GM21786 (cell line): Measurements from ENCODE around the gene MREG.
A peak's percentile ranks its signal among the peaks of the same experiment; 100 is the strongest.
"Not testable (repeated sequence)": the region's sequence is repeated elsewhere in the genome, so short reads cannot be mapped to it uniquely, and the experiment has no call there.

Experiments
- ATAC-seq: cut with Tn5 transposase; IDR thresholded peaks from one replicate; pipeline ENCODE4 v1.9.1; 2021; ENCODE audit not compliant: unreplicated experiment

MREG gene

DNA sequence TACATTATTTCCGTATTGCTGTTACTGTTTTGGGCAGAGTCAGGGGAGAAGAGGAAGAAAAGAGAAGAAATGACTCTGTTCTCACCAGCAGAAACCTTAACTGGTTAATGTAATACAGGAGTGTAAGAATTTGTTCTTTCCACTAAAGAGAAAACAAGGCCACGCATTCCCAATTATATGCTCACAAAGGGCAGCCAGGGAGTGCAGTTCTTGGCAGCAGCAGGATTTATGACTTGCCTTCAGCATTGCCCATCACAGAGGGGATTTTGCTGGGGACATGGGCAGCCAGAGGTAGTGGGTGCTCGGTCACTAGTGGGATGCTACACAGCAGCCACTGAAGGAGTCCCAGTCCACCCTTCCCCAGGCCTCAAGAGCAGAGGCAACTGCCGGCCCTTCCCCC is 18.4 kb downstream of the MREG start:
- no peak for ATAC-seq

DNA sequence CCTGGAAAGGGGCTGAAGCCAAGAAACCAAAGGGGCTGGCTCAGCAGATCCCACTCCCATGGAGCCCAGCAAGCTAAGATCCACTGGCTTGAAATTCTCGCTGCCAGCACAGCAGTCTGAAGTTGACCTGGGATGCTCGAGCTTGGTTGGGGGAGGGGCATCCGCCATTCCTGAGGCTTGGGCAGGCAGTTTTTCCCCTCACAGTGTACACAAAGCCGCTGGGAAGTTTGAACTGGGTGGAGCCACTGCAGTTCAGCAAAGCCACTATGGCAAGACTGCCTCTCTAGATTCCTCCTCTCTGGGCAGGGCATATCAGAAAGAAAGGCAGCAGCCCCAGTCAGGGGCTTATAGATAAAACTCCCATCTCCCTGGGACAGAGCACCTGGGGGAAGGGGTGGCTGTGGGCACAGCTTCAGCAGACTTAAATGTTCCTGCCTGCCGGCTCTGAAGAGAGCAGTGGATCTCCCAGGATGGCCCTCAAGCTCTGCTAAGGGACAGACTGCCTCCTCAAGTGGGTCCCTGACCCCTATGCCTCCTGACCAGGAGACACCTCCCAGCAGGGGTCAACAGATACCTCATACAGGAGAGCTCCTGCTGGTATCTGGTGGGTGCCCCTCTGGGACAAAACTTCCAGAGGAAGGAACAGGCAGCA is 24.7 kb downstream of the MREG start:
- ATAC-seq, result not testable (repeated sequence)

DNA sequence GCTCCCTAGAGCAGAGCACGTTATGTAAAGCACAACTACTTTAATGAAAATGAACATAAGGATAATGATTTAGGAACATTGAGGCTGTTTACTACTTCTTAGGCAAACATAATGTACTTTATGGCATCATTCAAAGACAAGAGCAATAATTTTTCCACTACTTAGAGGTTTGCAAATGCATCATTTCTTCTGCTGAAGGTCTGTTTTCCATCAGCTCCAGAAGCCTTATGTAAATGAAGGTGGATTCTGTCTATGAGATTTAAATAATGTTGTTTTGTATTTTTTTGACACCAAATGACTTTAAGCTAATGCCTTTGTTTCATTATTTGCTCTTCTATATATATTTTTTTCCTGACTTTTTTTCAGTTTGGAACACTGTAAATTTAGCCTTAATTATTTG is 28.1 kb downstream of the MREG start:
- ATAC-seq, result no peak

DNA sequence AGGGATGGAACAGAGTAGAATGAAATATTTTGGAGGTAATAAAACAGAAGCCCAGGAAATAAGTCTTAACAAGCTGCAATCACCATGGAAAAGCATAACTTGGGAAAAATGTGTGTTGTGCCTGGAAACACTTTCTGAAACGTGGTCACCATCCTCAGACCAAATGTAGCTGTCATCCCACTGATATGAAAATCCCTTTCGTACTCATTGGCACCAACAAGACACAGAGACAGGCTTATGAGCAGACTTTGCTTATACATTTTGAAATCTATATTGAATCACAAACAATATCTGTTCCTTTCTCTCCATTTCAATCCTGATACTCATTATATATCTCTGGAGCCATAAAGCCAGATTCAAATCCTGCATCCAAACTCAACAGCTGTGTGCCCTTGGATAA is 28.7 kb downstream of the MREG start:
- ATAC-seq, result no peak

DNA sequence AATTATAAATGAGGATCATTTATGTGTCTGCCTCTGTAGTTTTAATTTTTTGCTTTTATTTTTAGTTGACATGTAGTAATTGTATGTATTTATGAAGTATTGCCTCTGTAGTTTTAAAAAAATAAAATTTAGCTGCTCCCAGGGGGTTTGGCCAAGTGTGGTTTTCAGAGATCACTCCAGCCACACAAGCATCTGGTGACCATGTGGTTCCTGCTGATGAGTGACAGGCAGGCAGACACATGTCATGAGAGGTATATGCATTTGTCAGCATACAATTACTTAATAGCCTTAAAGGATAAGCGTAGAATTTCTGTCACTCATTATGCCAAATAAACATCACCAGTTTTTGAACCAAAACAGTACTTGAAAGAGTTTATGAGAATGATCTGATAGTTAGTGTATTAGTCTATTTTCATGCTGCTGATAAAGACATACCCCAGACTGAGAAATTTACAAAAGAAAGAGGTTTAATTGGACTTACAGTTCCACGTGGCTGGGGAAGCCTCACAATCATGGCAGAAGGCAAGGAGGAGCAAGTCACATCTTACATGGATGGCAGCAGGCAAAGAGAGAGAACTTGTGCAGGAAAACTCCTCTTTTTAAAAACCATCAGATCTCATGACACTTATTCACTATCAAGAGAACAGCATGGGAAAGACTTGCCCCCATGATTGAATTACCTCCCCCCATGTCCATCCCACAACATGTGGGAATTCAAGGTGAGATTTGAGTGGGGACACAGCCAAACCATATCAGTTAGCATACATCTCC is 29.6 kb downstream of the MREG start:
- ATAC-seq, result peak; percentile 44

DNA sequence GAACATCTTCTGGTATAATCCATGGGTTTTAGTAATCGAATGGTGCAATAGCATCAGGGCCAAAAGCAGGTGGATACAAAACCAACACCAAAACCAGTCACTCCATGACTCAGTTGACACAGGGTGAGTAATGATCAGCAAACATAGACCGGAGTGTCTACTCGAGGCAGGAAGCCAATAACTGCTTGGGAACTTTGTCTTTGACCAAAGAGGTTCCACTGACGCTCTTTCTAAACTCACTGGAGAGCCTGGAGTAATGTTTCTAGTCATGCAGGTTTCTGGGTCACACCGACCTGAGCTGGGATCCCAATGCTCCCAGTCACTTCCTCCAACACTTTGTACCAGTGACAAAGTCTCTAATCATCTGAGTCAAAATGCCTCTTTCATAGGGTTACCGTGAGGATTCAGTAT is 30.9 kb downstream of the MREG start:
- peak; percentile 47 for ATAC-seq

DNA sequence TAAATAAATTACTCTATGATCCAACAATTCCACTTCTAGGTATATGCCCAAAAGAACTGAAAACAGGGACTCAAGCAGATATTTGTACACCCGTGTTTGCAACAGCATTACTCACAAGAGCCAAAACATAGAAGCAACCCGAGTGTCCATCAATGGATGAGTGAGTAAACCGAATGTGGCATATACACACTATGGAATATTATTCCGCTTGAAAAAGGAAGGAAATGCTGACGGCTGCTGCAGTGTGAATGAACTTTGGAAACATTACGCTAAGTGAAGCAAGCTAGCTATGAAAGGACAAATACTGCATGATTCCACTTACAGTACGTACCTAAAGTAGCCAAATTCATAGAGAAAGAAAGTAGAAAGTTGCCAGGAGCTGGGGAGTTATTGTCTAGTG is 32.2 kb downstream of the MREG start:
- no peak for ATAC-seq

DNA sequence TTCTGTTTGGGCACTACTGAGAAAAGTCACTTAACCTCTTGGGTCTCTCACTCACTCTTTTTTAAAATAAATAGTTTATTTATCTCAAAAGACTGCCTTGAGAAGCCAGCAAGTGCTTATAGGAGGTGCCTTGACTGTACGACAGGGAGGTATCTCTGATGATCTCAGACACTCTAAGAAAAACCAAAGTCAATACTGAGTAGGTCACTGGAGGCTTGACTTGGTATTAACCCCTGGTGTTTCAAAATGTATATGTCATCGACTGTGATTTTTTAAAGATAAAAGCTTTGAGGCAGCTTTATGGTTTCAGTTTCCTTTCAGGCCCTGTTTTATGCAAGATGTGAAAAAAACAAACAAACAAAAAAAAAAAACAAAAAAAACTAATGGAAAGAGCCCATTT is 33.7 kb downstream of the MREG start:
- peak; percentile 81 for ATAC-seq

DNA sequence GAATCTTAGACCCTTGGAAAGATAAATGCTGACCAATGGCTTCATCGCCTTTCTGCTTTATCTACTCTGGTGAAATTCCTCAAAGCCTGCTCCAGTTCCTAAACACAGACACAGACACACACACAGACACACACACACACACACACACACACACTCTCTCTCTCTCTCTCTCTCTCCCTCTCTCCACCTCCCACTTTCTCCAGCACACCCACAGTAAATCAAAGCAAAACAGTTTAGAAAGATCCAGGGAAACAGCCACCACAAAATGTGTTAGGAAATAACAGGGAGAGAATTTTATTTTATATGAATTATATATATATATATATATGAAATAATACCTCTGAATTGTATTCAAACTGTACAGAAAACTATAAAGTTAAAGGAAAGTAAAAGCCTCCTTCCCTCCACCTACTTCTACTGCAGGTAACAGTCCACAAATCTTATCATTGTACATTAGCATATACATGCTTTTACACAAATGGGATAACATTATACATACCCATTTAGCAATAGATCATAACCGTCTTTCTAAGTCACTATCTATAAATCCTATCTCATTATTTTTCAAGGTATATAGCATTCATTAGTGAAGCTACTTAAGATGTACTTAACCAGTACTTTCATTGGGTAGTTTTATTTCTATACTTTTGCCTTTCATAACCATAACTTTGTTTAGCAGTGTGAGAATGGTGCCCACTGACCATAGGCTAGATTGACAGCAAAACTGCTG is 38.5 kb downstream of the MREG start:
- ATAC-seq, result no peak

DNA sequence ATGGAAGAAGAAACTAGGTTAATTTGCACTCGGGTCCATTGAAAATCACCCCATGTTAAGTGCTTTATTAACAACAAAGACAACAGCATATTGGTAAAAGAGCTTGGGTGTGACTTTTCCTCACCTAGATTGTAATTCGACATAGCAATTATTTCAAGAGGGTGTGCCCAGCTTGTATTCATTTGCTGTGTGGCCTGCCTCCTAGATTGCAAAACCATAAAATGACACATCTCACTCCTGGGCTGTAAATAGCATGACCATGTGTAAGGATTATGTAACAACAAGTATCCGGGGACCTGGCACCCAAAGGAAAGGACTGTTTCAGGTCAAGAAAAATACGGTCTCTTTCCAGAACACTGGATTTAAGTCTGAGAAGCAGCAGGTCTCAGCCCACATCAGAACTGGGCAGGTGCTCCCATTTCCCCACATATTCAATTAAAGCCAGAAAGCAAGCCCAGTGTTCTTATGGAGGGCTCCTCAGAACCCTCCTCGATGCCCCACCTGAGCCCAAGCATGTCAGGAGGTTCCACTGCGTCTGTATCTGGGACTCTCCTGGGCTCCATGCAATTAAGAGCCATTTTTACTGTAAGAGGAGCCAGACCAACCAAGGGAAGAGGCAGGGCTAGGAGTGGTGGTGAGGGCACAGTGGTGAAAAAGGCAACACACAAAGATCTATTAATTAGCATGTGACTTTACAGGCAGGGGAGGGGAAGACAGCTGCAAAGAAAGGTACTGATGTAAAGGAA is 39.2 kb downstream of the MREG start:
- no peak for ATAC-seq

DNA sequence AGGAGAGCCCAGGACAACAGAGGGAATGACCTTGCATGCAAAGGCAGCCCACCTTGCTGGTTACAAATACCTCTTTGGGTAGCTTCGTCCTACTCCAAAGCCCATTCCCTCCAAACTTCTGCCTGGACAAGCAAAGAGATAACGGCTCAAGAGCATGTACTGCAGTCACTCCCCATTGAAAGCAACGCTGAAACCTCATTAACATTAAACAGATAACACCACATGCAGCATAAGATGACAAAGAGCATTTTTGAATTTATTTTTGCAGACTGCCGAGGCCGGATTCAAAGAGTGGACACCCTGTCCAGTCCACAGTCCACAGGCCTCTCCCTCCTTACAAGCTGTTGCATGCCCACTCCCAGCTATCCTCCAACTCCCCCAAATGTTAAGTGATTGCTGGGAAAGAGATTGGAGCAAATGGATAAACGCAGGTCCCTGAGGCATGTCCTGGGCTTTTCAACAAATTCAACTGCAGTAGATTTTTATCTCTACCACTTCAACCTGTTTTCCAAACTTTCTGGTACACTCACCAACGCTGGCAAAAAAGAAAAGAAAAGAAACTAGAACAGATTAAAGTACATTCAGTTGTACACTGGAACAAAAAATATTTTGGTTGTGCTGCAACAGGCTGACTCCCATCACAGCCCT is 40.1 kb downstream of the MREG start:
- no peak for ATAC-seq

DNA sequence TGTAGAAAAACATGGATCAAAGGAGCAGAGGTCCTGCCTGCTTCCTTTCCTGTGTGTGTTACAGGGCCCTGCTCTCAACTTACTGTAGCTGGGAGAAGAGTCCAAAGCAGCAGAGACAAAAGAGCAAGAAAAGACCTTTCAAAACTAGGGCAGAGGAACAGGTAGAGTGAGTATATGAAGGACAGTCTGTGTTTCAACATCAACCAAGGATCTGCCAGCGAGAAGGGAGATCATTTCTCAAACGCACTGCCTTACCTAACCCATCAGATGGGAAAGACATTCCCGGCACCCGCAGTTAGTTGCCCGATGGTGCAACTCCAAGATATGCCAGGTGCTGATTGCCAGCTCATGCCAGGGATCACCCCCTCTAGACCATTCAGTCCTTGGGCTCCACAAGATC is 41.7 kb downstream of the MREG start:
- ATAC-seq, result no peak

DNA sequence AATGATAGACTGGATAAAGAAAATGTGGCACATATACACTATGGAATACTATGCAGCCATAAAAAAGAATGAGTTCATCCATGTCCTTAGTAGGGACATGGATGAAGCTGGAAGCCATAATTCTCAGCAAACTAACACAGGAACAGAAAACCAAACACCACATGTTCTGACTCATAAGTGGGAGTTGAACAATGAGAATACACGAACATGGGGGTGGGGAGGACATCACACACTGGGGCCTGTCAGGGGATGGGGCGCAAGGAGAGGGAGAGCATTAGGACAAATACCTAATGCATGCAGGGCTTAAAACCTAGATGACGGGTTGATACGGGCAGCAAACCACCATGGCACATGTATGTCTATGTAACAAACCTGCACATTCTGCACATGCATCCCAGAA is 42.5 kb downstream of the MREG start:
- ATAC-seq, result not testable (repeated sequence)

DNA sequence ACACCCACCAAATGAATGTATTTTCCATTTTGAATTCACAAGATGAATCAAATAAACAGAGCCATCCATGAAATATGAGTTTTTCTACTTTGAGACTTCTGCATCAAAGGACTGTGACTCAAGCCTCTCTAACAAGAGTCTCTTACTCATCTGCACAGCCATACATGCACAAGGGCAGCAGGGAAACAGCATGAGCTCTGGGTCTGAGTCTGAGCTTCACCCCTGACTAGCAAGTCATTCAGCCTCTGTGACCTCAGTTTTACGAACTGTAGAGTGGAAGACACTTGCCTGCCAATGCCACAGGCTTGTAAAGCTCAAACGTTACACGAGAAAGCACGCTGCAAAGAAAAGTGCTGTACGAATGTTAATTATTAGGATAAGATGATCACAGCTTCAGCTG is 42.9 kb downstream of the MREG start:
- ATAC-seq, result no peak

DNA sequence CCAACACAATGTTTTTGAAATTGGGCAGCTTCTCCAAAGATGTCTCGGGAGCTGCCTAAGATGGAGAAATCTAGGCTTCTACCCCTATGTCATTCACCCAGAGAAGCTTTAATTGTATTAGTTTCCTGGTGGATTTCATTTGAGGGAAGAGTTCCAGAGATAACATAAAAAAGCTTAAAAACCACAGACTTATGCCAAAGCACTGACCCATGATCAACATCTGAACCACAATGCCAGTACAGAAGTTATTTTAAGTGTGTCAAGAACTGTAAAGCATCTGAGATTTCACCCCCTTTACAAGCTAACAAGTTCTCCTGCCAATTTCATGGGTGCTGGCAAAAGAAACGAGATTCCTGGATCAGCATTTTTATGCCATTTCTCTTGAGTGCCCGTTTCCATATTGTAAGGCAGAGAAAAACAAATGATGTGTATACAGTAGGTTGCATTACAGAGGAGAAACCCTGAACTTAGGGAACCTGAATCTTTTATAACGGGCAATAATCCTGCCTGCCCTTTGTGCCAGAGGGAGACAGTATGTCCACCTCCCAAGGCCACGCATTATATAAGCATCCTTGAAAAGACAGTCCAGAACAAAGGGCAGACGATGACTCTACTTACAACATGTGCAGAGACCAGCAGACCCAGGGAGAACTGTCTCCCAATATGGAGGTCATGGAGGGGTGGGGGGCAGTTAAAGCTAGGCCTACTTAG is 44.1 kb downstream of the MREG start:
- no peak for ATAC-seq

DNA sequence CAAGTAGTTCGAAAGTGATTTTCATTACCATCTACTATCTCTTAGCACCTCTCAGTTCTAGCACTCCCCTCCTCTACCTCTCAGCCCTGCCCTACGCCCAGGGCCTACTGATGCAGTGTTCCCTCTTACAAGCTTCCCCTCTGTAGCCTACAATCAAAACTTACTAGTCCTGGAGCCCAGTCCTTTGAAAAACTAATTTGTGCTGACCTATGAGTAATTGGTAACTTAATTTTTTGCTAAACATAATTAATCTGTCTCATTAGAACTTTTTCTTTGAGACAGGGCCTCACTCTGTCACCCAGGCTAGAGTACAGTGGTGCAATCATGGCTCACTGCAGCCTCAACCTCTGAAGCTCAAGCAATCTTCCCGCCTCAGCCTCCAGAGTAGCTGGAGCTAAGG is 44.9 kb downstream of the MREG start:
- no peak for ATAC-seq

DNA sequence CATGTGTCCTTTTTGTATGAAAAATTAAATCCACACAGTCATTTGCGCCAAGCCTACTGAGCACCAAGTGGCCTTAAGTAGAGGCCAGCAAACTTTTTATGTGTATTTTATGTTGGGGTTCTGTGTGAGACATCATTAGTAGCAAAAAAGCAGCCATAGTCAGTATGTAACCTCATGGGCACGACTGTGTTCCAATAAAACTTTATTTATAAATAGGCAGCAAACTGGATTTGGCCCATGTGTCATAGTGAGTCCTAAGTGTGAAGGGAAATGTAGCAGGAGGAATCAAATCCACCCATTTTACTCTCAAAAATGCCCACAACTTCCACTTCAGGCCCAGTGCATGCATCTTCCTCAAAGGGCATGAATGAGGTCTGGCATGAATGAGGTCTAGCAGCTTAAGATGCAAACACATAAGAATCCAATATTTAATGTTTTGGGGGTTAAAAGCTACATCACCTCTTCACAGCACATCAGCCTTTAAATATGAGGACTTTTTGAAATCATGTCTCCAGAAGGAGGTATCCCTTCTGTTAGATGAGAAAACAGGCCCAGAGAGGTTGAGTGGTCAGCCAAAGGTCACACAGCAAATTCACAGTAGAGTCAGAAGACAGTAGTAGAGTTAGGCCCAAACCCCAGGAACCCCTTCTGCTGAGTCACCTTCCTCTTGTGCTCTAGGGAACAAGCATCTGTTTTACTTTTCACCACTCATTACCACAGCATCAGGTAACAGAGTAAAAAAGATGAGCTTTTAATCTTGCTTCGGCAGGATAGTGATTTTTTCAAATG is 45.6 kb downstream of the MREG start:
- ATAC-seq, result no peak

DNA sequence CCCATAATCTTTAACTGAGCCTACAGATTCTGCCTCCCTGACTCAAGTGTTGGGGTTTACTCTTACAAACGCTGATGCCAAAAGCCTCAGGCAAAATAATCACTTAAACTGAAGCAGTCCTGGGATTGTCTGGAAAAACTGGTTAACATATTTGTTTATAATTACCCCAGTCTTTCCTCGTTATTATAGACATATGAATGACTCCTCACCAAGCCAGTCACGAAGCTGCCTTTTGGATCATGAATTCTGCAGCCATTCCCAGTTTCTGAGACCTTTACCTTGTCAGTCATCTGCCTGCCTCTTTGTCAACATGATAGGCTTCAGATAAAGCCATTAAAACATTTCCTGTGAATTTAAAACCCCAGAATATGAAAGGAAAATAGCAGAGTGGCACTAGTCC is 46.4 kb downstream of the MREG start:
- no peak for ATAC-seq

DNA sequence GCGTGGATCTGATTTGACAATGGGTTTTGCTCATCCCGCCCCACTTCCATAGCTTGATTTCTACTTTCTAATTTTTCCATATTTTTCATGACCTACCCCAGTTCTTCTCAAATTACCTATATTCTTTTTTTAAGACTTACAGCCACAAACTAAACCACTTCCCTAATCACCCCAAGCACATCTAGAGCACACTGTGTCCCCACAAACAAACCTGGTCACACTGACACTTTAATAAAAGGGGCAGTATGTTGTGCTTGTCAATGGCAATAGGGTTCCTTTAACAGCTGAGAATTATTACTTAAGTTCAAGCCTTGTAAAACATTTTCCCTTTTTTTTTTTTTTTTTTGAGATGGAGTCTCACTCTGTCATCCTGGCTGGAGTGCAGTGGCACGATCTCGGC is 47.1 kb downstream of the MREG start:
- ATAC-seq, result no peak
